Kidney (tissue), 11 donors: Measurements from ENCODE around the gene MBD3L3. TPM values are rescaled to one million over a fixed set of nuclear protein-coding genes. Genes with fewer than 3 reads are reported as not detected.
"Not testable (repeated sequence)": the region's sequence is repeated elsewhere in the genome, so short reads cannot be mapped to it uniquely, and the experiment has no call there.

ENCODE experiments used
- DNase-seq, 5 donors: peaks; one replicate each; pipeline ENCODE4 v3.0.0-alpha.2; 2013 to 2020
- FAIRE-seq: peaks from 2 replicates; lab custom pipeline; 2012; peaks lifted over from hg19 to GRCh38; lab: Jason Lieb, UNC
- H3K27ac ChIP-seq, 2 donors: one replicate each; pipeline ENCODE4 v1.7.0; 2013; ENCODE audit warnings: low read depth in 2 of 2, low read length in 2 of 2, inconsistent platforms in 1 of 2
- H3K27me3 ChIP-seq: one replicate; pipeline ENCODE4 v1.7.1; 2013; ENCODE audit warnings: low read length, inconsistent platforms; ENCODE audit not compliant: control insufficient read depth, insufficient read depth
- H3K36me3 ChIP-seq, 3 donors: one replicate each; pipeline versions ENCODE4 v1.7.0 to v1.7.1; 2013; ENCODE audit warnings: low read length in 3 of 3, control low read depth in 1 of 3, inconsistent platforms in 1 of 3; ENCODE audit not compliant: insufficient read depth in 3 of 3, control insufficient read depth in 2 of 3
- H3K4me1 ChIP-seq, 3 donors: one replicate each; pipeline versions ENCODE4 v1.7.0 to v1.7.1; 2013; ENCODE audit warnings: low read length in 3 of 3, inconsistent platforms in 1 of 3, low read depth in 1 of 3; ENCODE audit not compliant: control insufficient read depth in 2 of 3, insufficient read depth in 2 of 3
- H3K4me3 ChIP-seq, 3 donors: one replicate each; pipeline versions ENCODE4 v1.7.0 to v1.8.1; 2013; ENCODE audit warnings: low read length in 3 of 3, control low read depth in 1 of 3, inconsistent platforms in 1 of 3
- H3K9ac ChIP-seq, 3 donors: one replicate each; pipeline versions ENCODE4 v1.7.0 to v1.7.1; 2013; ENCODE audit warnings: low read length in 3 of 3, control low read depth in 1 of 3, inconsistent platforms in 1 of 3
- H3K9me3 ChIP-seq, 3 donors: one replicate each; pipeline versions ENCODE4 v1.7.0 to v1.7.1; 2013; ENCODE audit warnings: low read length in 3 of 3, control low read depth in 1 of 3, inconsistent platforms in 1 of 3; ENCODE audit not compliant: control insufficient read depth in 2 of 3, insufficient read depth in 1 of 3
- intact Hi-C: fragments of 100-400 bp; cut with DNase I; formaldehyde crosslinking; loops from one replicate; pipeline ENCODE4 v1.11.1; 2022
- polyA plus RNA-seq: library from polyadenylated mRNA; stranded (reverse); fragments of 350-450 nt; fragmentation: Illumina TruSeq; extraction: RNeasy Lipid Tissue Mini Kit (QIAGEN cat#74804); gene quantifications from one replicate; pipeline ENCODE4 v1.2.3, GENCODE V29; 2014; ENCODE audit warnings: low read depth, low replicate concordance; ENCODE audit not compliant: insufficient read depth
- total RNA-seq: library from RNA; stranded (reverse); fragmentation: NEBNext Ultra II Directional; extraction: Animal tissue kit (Norgen Biotek cat#: 25700); gene quantifications from one replicate; pipeline ENCODE4 v1.2.1, GENCODE V29; 2021
- donor health status: control.
- donor health status: control.
- donor health status: DM: yes; HTN: yes; CAD: no.
- donor health status: Normal renal cell carcinoma (clear cell type).

MBD3L3 gene
- total and polyA plus RNA-seq, 2 donors from 2014 or later = not detected

- FAIRE-seq, intact Hi-C loops, H3K27ac ChIP-seq, H3K9me3 ChIP-seq, H3K36me3 ChIP-seq, H3K9ac ChIP-seq, H3K4me1 ChIP-seq, H3K4me3 ChIP-seq, H3K27me3 ChIP-seq, DNase-seq: not testable (repeated sequence)
These were observed 2.8 kb downstream of the MBD3L3 start for GRCh38 chr19:7055679-7056078.

- H3K27me3 ChIP-seq, H3K27ac ChIP-seq, H3K9me3 ChIP-seq, FAIRE-seq, H3K36me3 ChIP-seq, H3K9ac ChIP-seq, intact Hi-C loops, DNase-seq, H3K4me1 ChIP-seq, H3K4me3 ChIP-seq: not testable (repeated sequence)
These were observed 3.7 kb downstream of the MBD3L3 start for GRCh38 chr19:7054635-7055368.

- peak in 1 of 5 donors; percentile 17 for DNase-seq
- H3K9ac ChIP-seq, H3K9me3 ChIP-seq, H3K27me3 ChIP-seq, intact Hi-C loops, FAIRE-seq, H3K27ac ChIP-seq, H3K4me3 ChIP-seq, H3K36me3 ChIP-seq, H3K4me1 ChIP-seq: not testable (repeated sequence)
These were observed 5.6 kb downstream of the MBD3L3 start for GRCh38 chr19:7052896-7053295.

GRCh38 chr19:7051421-7051820 is 7.1 kb downstream of the MBD3L3 start:
- H3K4me1 ChIP-seq, H3K36me3 ChIP-seq, intact Hi-C loops, H3K27me3 ChIP-seq, H3K4me3 ChIP-seq, H3K9me3 ChIP-seq, H3K27ac ChIP-seq, FAIRE-seq, H3K9ac ChIP-seq: not testable (repeated sequence)
- DNase-seq = peak in 1 of 5 donors; percentile 54

- H3K9ac ChIP-seq, H3K27ac ChIP-seq, H3K36me3 ChIP-seq, H3K27me3 ChIP-seq, H3K4me1 ChIP-seq, intact Hi-C loops, H3K9me3 ChIP-seq, FAIRE-seq, H3K4me3 ChIP-seq, DNase-seq: not testable (repeated sequence)
These were observed 9.5 kb downstream of the MBD3L3 start, which contains the start of gene MBD3L2 for GRCh38 chr19:7049021-7049420. Gene MBD3L2, plus strand, starts transcription at chr19:7049321. Its CDS starts 53 bp downstream, at chr19:7049374.

GRCh38 chr19:7041563-7041962 is 16.9 kb downstream of the MBD3L3 start:
- H3K27ac ChIP-seq, intact Hi-C loops, H3K4me1 ChIP-seq, H3K36me3 ChIP-seq, H3K9ac ChIP-seq, H3K9me3 ChIP-seq, H3K4me3 ChIP-seq, H3K27me3 ChIP-seq, FAIRE-seq, DNase-seq: not testable (repeated sequence)

GRCh38 chr19:7040079-7040478 is 18.4 kb downstream of the MBD3L3 start, which contains the start of gene MBD3L4:
Gene MBD3L4, minus strand, starts transcription at chr19:7040179. Its CDS starts 35 bp downstream, at chr19:7040144.
- H3K9me3 ChIP-seq, DNase-seq, intact Hi-C loops, H3K27ac ChIP-seq, H3K9ac ChIP-seq, H3K4me3 ChIP-seq, H3K27me3 ChIP-seq, FAIRE-seq, H3K4me1 ChIP-seq, H3K36me3 ChIP-seq: not testable (repeated sequence)

GRCh38 chr19:7030278-7030677 is 28.2 kb downstream of the MBD3L3 start, which contains the start of gene MBD3L5:
Gene MBD3L5, plus strand, starts transcription at chr19:7030578. Its CDS starts 34 bp downstream, at chr19:7030612.
- H3K4me3 ChIP-seq, FAIRE-seq, H3K9me3 ChIP-seq, H3K4me1 ChIP-seq, H3K27ac ChIP-seq, H3K9ac ChIP-seq, H3K27me3 ChIP-seq, DNase-seq, intact Hi-C loops, H3K36me3 ChIP-seq: not testable (repeated sequence)
